HG03175 (cell line): ENCODE data around the gene ZNF628.

Source experiments
- ATAC-seq: cut with Tn5 transposase; IDR thresholded peaks from one replicate; pipeline ENCODE4 v1.9.1; 2021; ENCODE audit warnings: mild to moderate bottlenecking, moderate library complexity; ENCODE audit not compliant: unreplicated experiment

The ZNF628 gene

DNA sequence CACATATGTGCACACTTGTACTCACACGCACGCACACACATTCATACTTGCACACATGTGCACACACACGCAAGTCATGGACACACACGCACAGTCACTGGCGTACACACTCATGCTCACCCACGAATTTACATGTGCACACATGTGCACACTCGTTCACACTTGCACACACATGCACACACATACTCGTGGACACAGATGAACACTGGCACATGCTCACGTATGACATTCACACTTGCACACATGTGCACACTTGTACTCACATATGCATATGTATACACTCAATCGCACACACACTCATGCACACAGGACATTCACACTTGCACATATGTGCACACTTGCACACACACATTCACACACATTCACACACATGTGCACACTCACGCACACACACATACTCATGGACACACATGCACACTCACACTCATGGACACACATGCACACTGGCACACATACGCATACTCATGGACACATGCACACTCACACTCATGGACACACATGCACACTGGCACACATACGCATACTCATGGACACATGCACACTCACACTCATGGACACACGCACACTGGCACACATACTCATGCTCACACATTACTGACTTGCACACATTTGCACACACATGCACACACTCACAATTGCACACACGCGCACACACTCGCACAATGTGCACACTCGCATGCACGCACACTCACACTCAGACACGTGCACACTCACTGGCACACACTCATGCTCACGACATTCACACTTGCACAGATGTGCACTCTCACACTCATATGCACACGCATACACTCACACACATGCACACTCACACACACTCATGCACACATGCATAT lies 51.0 kb downstream of the ZNF628 start:
- no peak for ATAC-seq

DNA sequence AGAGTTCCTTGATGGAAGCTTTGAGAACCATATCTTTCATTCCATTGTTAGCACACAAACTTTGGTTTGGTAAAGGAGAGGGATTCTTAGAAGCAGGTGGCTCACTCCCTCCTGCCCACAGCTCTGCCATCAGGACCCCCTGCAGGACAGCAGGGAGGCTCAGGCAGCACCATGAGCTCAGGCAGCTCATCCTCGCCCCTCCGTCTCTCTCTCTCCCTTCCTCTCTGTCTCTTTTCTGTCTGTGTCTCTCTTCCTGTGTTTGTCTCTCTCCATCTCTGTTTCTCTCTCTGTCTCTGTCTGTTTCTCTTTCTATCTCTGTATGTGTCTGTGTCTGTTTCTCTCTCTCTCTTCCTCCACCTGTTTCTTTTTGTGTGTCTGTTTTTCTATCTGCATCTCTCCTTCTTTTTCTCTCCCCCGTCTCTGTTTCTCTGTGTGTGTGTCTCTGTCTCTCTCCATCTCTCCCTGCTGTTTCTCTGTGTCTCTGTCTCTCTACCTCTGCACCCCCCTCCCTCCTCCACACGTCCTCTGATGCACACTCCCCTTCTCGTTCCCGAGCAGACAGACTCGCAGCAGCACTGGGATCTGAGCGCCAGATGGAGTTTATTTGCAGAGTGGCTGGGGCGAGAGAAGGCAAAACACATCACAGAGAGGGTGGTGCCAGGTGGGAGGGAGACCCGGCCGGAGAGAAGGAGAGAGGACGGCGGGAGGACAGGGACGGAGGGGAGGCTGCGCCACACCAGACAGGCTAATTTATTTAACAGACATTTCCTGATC lies 51.8 kb downstream of the ZNF628 start:
- ATAC-seq, result no peak

DNA sequence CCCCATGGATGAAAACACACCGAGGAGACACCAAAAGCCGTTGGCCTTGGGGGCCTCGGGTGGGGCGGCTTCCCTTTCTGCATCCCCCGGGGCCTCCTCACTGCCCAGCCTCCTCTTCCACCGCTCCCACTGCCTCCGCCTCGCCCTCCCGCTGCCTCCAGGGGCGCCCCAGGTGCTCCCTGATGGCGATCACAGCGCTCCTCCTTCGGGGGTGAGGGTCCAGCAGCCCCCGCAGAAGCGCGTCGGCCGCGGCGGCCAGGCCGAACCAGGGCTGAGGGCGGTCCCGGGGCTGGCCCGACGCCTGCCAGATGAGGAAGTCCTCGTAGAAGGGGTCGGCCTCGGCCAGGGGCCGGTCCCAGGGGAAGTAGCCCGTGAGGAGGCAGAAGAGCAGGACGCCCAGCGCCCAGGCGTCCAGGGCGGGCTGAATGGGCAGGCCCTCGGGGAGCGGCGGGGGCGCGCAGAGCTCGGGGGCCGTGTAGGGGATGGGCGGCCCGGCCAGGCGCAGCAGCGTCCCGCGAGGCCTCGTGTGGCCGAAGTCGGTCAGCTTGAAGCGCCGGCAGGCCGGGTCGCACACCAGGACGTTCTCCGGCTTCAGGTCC lies 53.3 kb downstream of the ZNF628 start:
- ATAC-seq, result no peak

GRCh38 chr19:55530996-55531395 lies 54.6 kb downstream of the ZNF628 start:
- no peak for ATAC-seq
